Uterus (tissue), 2 donors: Measurements from ENCODE around the gene G3BP2.

Source experiments
- POLR2A ChIP-seq, 2 donors: fragments of 450-650 bp; IDR thresholded peaks; one replicate each; pipeline ENCODE4 v1.6.1; 2016; ENCODE audit warnings: antibody characterized with exemption in 2 of 2, mild to moderate bottlenecking in 1 of 2, moderate library complexity in 1 of 2
- TF ChIP-seq, protein P1 (sequence below), 4 experiments: fragments of 200-600 bp in 2 of 4; fragments of 450-650 bp in 2 of 4; sonication (generic) in 2 of 4; IDR thresholded peaks; one replicate each; pipeline ENCODE4 v1.5.1; 2016 to 2019; ENCODE audit warnings: antibody characterized with exemption in 4 of 4, mild to moderate bottlenecking in 2 of 4, moderate library complexity in 1 of 4

- TF ChIP-seq, protein P1, sequence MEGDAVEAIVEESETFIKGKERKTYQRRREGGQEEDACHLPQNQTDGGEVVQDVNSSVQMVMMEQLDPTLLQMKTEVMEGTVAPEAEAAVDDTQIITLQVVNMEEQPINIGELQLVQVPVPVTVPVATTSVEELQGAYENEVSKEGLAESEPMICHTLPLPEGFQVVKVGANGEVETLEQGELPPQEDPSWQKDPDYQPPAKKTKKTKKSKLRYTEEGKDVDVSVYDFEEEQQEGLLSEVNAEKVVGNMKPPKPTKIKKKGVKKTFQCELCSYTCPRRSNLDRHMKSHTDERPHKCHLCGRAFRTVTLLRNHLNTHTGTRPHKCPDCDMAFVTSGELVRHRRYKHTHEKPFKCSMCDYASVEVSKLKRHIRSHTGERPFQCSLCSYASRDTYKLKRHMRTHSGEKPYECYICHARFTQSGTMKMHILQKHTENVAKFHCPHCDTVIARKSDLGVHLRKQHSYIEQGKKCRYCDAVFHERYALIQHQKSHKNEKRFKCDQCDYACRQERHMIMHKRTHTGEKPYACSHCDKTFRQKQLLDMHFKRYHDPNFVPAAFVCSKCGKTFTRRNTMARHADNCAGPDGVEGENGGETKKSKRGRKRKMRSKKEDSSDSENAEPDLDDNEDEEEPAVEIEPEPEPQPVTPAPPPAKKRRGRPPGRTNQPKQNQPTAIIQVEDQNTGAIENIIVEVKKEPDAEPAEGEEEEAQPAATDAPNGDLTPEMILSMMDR (IDR thresholded peaks at IDR 0.05) = no peak
- TF ChIP-seq POLR2A (IDR thresholded peaks at IDR 0.05) = no peak
Measured at GRCh38 chr4:75655562-75655961, 17.6 kb downstream of the G3BP2 start.
